ENCODE measurements around the gene ITGA6. TPM values are rescaled to one million over a fixed set of nuclear protein-coding genes. Genes with fewer than 3 reads are reported as not detected.

Gene ITGA6
- polyA plus RNA-seq, 2 of the 4 experiments (the other 2 are of a cell fraction) = 25.7 to 27.7 TPM

DNA sequence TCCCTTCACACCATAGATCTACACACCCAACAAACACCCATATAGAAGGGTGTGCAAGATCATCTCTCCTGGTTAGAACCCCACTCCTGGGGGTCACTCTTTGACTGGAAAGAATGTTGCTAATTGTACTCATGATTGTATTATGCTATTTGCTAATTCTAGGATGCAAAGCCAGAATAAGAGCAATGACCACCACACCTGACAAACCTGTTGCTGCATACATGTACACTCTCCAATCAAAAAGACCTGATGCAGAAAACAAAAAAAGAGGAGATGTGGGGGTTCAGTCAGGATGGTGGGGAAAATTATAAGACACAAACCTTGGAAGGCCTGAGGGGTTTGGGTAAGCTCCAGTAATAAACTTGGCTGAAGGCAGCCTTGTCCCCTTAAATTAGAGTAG is 91.6 kb downstream of the ITGA6 start:
- no peak for TF ChIP-seq SREBF2 (IDR thresholded peaks at IDR 0.05)
- no peak for TF ChIP-seq POLR2AphosphoS2 (conservative IDR thresholded peaks at IDR 0.05; ENCODE audit: low read length)
- TF ChIP-seq RCOR1 (IDR thresholded peaks at IDR 0.05; ENCODE audit: low read depth, low read length) = no peak
- no peak for TF ChIP-seq GATA3 (IDR thresholded peaks at IDR 0.05; ENCODE audit: borderline replicate concordance)
- TF ChIP-seq RFX5 (IDR thresholded peaks at IDR 0.05) = no peak
- no peak for TF ChIP-seq HOXB13 (CRISPR knock-in tag; IDR thresholded peaks at IDR 0.05; ENCODE audit: low read depth)
- no peak for TF ChIP-seq CEBPB (IDR thresholded peaks at IDR 0.05)
- TF ChIP-seq NPAS2 (CRISPR knock-in tag; IDR thresholded peaks at IDR 0.05; ENCODE audit: borderline replicate concordance) = no peak
- TF ChIP-seq, protein P1, sequence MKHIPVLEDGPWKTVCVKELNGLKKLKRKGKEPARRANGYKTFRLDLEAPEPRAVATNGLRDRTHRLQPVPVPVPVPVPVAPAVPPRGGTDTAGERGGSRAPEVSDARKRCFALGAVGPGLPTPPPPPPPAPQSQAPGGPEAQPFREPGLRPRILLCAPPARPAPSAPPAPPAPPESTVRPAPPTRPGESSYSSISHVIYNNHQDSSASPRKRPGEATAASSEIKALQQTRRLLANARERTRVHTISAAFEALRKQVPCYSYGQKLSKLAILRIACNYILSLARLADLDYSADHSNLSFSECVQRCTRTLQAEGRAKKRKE (CRISPR knock-in tag; IDR thresholded peaks at IDR 0.05; ENCODE audit: low read depth) = no peak
- TF ChIP-seq BHLHE40 (IDR thresholded peaks at IDR 0.05; ENCODE audit: low read depth, low read length) = no peak
- TF ChIP-seq MAFK (IDR thresholded peaks at IDR 0.05; ENCODE audit: partially characterized antibody) = no peak
- no peak for TF ChIP-seq RNF2 (IDR thresholded peaks at IDR 0.05; ENCODE audit: borderline replicate concordance, low read depth)
- TF ChIP-seq FOSL2 (IDR thresholded peaks at IDR 0.05) = no peak
- TF ChIP-seq FOSL2 (CRISPR knock-in tag; IDR thresholded peaks at IDR 0.05) = no peak
- TF ChIP-seq HOXA7 (CRISPR knock-in tag; IDR thresholded peaks at IDR 0.05) = no peak
- TF ChIP-seq RAD21 (conservative IDR thresholded peaks at IDR 0.05 in 1 of 2, IDR thresholded peaks at IDR 0.05 in 1 of 2) = no peak
- CTCF ChIA-PET = no interaction called here
- Histone ChIP-seq H3K4me1 (no peaks in the 10 kb centered on the region), H3K27ac (no peak overlapping the region), H3K4me2 (no peak overlapping the region), H3K9me3 (no peaks in the 10 kb centered on the region), H3K4me3 (no peak overlapping the region)
- DNase-seq (ENCODE audit: low read depth in 1 of 2, low spot score in 1 of 2) (no peak), ATAC-seq (no peak), FAIRE-seq (no peak)
- POLR2A ChIA-PET = no interaction called here

DNA sequence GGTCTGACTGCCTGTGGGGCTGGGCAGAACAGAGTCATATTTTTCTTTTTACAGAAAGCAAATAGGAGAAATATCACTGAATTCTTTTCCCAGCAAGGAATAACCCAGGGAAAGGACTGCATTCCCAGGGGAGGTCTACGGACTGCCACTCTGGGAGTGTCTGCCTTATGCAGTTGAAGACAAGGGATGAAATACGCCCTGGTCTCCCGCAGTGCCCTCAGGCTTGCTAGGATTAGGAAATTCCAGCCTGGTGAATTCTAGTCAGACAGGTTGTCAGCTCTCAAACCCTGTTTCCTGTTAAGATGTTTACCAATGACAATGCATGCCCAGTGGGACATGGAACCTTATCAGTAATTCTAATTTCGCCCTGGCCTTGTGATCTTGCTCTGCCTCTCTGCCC is 98.2 kb downstream of the ITGA6 start:
- H3K4me1 ChIP-seq = no peaks in the 10 kb centered on the region
- ChIA-PET CTCF (no interaction called here), POLR2A (no interaction called here)
- no peaks in the 10 kb centered on the region for H3K9me3 ChIP-seq
- no peak for FAIRE-seq
- no peak for ATAC-seq
- no peak for DNase-seq (ENCODE audit: low read depth in 1 of 2, low spot score in 1 of 2)
- H3K4me2 ChIP-seq = no peak overlapping the region
- H3K27ac ChIP-seq = no peak overlapping the region
- TF ChIP-seq FOXS1 (CRISPR knock-in tag; IDR thresholded peaks at IDR 0.05) = no peak
- TF ChIP-seq EHF (CRISPR knock-in tag; IDR thresholded peaks at IDR 0.05) = no peak
- TF ChIP-seq, protein P2, sequence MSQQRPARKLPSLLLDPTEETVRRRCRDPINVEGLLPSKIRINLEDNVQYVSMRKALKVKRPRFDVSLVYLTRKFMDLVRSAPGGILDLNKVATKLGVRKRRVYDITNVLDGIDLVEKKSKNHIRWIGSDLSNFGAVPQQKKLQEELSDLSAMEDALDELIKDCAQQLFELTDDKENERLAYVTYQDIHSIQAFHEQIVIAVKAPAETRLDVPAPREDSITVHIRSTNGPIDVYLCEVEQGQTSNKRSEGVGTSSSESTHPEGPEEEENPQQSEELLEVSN (IDR thresholded peaks at IDR 0.05; ENCODE audit: borderline replicate concordance, low read depth) = no peak
- no peak for TF ChIP-seq SMC3 (IDR thresholded peaks at IDR 0.05)
- TF ChIP-seq, protein P1 (CRISPR knock-in tag; IDR thresholded peaks at IDR 0.05; ENCODE audit: low read depth) = no peak
- no peak for TF ChIP-seq ZNF302 (CRISPR knock-in tag; IDR thresholded peaks at IDR 0.05)
- TF ChIP-seq ESRRA (IDR thresholded peaks at IDR 0.05; ENCODE audit: borderline replicate concordance, low read length) = no peak
- TF ChIP-seq ZC3H11A (IDR thresholded peaks at IDR 0.05) = no peak
- no peak overlapping the region for H3K4me3 ChIP-seq
- 72% methylated on average over 4 of the region's 4 CpGs for WGBS (ENCODE audit: missing lambda C conversion rate)

DNA sequence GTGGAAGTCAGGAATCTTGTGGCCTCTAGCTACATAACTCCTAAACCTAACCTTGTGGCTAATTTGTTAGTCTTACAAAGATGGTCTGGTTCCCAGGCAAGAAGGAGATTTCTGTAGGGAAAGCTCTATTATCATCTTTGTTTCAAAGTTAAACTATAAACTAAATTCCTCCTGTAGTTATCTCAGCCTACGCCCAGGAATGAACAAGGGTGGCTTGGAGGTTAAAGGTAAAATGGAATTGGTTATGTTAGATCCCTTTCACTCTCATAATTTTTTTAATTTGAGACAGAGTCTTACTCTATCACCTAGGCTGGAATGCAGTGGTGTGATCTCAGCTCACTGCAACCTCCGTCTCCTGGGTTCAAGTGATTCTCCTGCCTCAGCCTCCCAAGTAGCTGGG is 103.9 kb downstream of the ITGA6 start:
- H3K4me2 ChIP-seq = no peak overlapping the region
- ChIA-PET POLR2A (no interaction called here), CTCF (no interaction called here)
- no peaks in the 10 kb centered on the region for H3K9me3 ChIP-seq
- no peak overlapping the region for H3K27ac ChIP-seq
- ATAC-seq = no peak
- no peaks in the 10 kb centered on the region for H3K4me1 ChIP-seq
- WGBS (ENCODE audit: missing lambda C conversion rate) = 94% methylated on average over 2 of the region's 2 CpGs
- FAIRE-seq = no peak
- no peak overlapping the region for H3K4me3 ChIP-seq
- DNase-seq (ENCODE audit: low read depth in 1 of 2, low spot score in 1 of 2) = no peak
- no peak for TF ChIP-seq EP300 (IDR thresholded peaks at IDR 0.05)
- TF ChIP-seq CEBPB (IDR thresholded peaks at IDR 0.05) = no peak
- TF ChIP-seq GATA3 (IDR thresholded peaks at IDR 0.05; ENCODE audit: borderline replicate concordance) = no peak
- no peak for TF ChIP-seq MAZ (IDR thresholded peaks at IDR 0.05; ENCODE audit: borderline replicate concordance, low read depth, low read length)
- TF ChIP-seq HEYL (CRISPR knock-in tag; IDR thresholded peaks at IDR 0.05) = no peak
- TF ChIP-seq, protein P3, sequence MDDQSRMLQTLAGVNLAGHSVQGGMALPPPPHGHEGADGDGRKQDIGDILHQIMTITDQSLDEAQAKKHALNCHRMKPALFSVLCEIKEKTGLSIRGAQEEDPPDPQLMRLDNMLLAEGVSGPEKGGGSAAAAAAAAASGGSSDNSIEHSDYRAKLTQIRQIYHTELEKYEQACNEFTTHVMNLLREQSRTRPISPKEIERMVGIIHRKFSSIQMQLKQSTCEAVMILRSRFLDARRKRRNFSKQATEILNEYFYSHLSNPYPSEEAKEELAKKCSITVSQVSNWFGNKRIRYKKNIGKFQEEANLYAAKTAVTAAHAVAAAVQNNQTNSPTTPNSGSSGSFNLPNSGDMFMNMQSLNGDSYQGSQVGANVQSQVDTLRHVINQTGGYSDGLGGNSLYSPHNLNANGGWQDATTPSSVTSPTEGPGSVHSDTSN (IDR thresholded peaks at IDR 0.05) = no peak
- TF ChIP-seq MYC (IDR thresholded peaks at IDR 0.05; ENCODE audit: borderline replicate concordance, low read length) = no peak
- TF ChIP-seq, protein P4, sequence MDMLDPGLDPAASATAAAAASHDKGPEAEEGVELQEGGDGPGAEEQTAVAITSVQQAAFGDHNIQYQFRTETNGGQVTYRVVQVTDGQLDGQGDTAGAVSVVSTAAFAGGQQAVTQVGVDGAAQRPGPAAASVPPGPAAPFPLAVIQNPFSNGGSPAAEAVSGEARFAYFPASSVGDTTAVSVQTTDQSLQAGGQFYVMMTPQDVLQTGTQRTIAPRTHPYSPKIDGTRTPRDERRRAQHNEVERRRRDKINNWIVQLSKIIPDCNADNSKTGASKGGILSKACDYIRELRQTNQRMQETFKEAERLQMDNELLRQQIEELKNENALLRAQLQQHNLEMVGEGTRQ (IDR thresholded peaks at IDR 0.05) = no peak
- no peak for TF ChIP-seq CBX8 (IDR thresholded peaks at IDR 0.05)
- TF ChIP-seq TFCP2L1 (CRISPR knock-in tag; IDR thresholded peaks at IDR 0.05) = no peak
- no peak for TF ChIP-seq FOSB (CRISPR knock-in tag; IDR thresholded peaks at IDR 0.05)
- TF ChIP-seq NR3C1 (IDR thresholded peaks at IDR 0.05) = no peak
- no peak for TF ChIP-seq ZFP36 (IDR thresholded peaks at IDR 0.05; ENCODE audit: borderline replicate concordance, partially characterized antibody)
- no peak for TF ChIP-seq SREBF2 (IDR thresholded peaks at IDR 0.05)

All from A549 (cell line).